8988T (cell line): ENCODE results near the gene UGDH.

Experiments
- DNase-seq: peaks from one replicate; pipeline ENCODE4 v3.0.0; 2011

Gene UGDH

GRCh38 chr4:39451423-39452023 is 75.7 kb downstream of the UGDH start:
- DNase-seq: no peak

DNA sequence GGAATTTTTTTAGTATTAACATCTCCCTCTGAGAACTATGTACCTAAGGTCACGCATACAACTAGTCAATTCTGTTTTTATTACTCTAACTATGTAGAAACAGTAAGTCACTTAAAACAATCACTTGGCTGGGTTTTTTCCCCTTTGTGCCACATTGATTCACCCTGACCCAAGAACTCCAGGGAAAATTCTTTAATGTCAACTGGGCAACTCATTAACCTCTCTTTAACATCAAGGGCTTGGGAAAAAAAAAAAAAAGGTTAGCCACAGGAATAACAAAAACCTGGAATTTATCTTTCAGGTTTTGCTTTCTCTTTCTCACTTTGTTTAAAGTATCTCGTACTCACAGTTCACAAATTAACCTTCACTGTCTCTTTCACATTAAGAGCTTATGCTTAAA is 76.6 kb downstream of the UGDH start:
- DNase-seq: no peak
